AG04450 (cell line): ENCODE data around the gene DCAF7. TPM values are rescaled to one million over a fixed set of nuclear protein-coding genes. Genes with fewer than 3 reads are reported as not detected.

Source experiments
- CTCF ChIA-PET: fragments of 300-600, 350-600 bp; formaldehyde crosslinking; extraction: SDS; loops from one replicate; lab custom pipeline; 2022; ENCODE audit warnings: antibody characterized with exemption, inconsistent platforms; lab: Charles Lee
- POLR2A ChIA-PET: fragments of 350-600 bp; formaldehyde crosslinking; extraction: SDS; loops from one replicate; lab custom pipeline; 2021; ENCODE audit warnings: antibody characterized with exemption, inconsistent platforms; lab: Yijun Ruan, JAX
- DNase-seq: peaks from one replicate; pipeline ENCODE4 v3.0.0-alpha.2; 2011; ENCODE audit warnings: low read depth, low spot score
- H3K27ac ChIP-seq: one replicate; pipeline ENCODE4 v1.5.1; 2012; ENCODE audit warnings: low read depth, low read length, control low read depth
- H3K27me3 ChIP-seq: one replicate; pipeline ENCODE4 v1.6.0; 2012; ENCODE audit warnings: low read length; ENCODE audit not compliant: control insufficient read depth, insufficient read depth
- H3K4me3 ChIP-seq: 2 replicates; pipeline ENCODE4 v1.5.1; 2011; ENCODE audit warnings: mild to moderate bottlenecking, low read depth, low read length, control low read depth
- H3K9me3 ChIP-seq: 2 replicates; pipeline ENCODE4 v1.5.1; 2012; ENCODE audit warnings: low read length; ENCODE audit not compliant: control insufficient read depth, insufficient read depth
- CTCF ChIP-seq: IDR thresholded peaks from 2 replicates; pipeline ENCODE4 v1.5.1; 2011; ENCODE audit warnings: low read depth, low read length, control low read depth, inconsistent platforms
- polyA plus RNA-seq: library from polyadenylated mRNA; depleted of rRNA; stranded (reverse); fragments of >200 nt; gene quantifications from 2 replicates; pipeline ENCODE4 v1.2.3, GENCODE V29; 2011

The DCAF7 gene
- polyA plus RNA-seq, 1 experiment = 50.4 TPM

DNA sequence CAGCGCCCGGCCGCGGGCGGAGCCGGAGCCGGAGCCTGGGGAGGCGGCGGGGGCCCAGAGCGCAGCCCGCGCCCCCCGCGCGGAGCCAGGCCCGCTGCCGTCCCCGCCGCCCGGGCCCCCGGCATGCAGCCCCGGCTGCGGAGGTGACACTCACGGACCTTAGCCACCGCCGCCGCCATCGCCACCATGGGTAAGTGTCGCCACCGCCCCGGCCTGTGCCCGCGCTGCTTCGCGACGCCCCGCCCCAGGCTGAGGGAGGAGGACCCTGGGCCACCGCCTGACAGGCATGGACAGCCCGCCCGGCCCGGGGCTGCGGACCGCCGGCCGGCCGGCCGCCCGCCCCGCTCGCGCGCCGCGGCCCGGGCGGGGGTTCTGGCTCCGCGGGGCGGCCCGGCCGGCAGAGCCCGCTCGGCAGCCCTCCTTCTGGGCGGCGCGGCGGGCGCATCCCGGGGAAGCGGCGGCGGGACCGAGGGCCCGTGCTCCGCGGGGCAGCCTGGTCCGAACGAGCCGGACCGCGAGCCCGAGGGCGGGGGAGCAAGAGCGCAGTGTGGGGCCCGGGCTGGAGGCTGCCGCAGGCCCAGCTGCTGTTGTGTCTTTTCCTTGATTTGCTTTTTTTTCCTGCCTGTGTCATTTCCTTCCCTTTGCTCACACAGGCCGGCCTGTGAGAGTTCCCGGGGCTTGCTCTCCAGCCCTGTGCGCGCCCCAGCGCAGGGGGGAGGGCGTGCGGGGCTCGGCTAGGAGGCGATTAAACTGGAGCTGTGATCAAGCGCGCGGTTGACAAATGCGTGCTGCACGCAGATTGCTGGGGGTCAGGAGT, 72.5 kb downstream of the DCAF7 start:
- TF ChIP-seq CTCF = no peak
- Histone ChIP-seq H3K4me3 (peak overlapping the region; percentile 69), H3K27me3 (no peaks in the 10 kb centered on the region), H3K9me3 (no peaks in the 10 kb centered on the region), H3K27ac (peak overlapping the region; percentile 65)
- ChIA-PET CTCF (interaction anchor here (1.2 to 2.2 kb wide), 5 partner anchors 11 to 205 kb away, joined by 3 to 11 read pairs (median 3); partner anchors contain the start of gene TACO1), POLR2A (interaction anchor here (0.7 to 1.7 kb wide), 14 partner anchors 10 to 206 kb away, joined by 3 to 10 read pairs (median 4); partner anchors contain the start of genes CCDC47, DCAF7 and TACO1)
- DNase-seq = no peak

DNA sequence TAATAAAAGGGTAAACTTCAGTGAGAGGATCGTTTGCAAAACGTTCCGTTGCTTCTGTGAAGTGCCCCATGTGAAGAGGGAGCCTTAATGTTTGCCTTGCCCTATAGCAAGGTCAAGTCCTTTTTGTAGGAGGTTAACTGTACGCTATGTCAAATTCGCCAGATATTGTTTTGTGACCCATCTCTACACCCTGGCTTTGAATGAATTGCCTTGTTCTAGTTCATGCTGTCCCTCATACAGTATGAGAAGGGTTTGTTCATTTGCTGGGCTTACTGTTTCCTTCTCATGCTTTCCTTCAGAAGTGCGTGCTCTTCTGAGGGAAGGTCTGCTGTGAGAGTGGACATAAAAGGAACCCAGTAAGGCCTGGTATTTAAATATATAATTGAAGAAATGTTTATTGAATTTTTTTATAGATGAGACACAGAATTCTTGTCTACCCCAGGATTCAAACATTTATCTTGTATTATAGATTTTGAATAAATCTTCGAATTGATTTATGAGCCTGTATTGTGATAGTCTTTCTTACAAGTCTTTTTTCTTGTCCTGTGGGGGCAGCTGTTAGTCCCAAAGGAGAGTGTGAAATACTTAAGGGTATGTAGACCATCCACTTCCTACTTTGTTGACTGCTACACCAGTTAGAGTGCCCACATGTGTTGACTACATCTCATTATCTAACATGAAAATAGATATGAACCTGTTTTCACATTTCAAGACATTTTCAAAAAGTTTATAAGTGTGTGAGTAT, 73.7 kb downstream of the DCAF7 start:
- Histone ChIP-seq H3K27me3 (no peaks in the 10 kb centered on the region), H3K27ac (no peak overlapping the region), H3K4me3 (peak overlapping the region; percentile 69), H3K9me3 (no peaks in the 10 kb centered on the region)
- no peak for TF ChIP-seq CTCF
- ChIA-PET CTCF (interaction anchor here (1.2 kb wide), 1 partner anchor 12 kb away, joined by 3 read pairs; no protein-coding TSS in a partner anchor), POLR2A (interaction anchor here (1.0 kb wide), 3 partner anchors 23 to 72 kb away, joined by 3 to 5 read pairs (median 3); partner anchors contain the start of gene TACO1)
- DNase-seq = no peak

GRCh38 chr17:63624531-63624880, 74.2 kb downstream of the DCAF7 start:
- TF ChIP-seq CTCF = no peak
- CTCF ChIA-PET = interaction anchor here (1.8 kb wide), 1 partner anchor 12 kb away, joined by 8 read pairs; no protein-coding TSS in a partner anchor
- Histone ChIP-seq H3K9me3 (no peaks in the 10 kb centered on the region), H3K27ac (no peak overlapping the region), H3K4me3 (no peak overlapping the region), H3K27me3 (no peaks in the 10 kb centered on the region)
- POLR2A ChIA-PET = no interaction called here
- no peak for DNase-seq

GRCh38 chr17:63626551-63627180, 76.4 kb downstream of the DCAF7 start:
- CTCF ChIA-PET = interaction anchor here (1.0 to 1.8 kb wide), 2 partner anchors 14 kb away, joined by 6 to 8 read pairs; no protein-coding TSS in a partner anchor

More at GRCh38 chr17:63626551-63627180, 76.4 kb downstream of the DCAF7 start:
- H3K27me3 ChIP-seq = no peaks in the 10 kb centered on the region
- H3K4me3 ChIP-seq = no peak overlapping the region
- TF ChIP-seq CTCF = no peak
- DNase-seq = no peak
- H3K27ac ChIP-seq = no peak overlapping the region
- POLR2A ChIA-PET = no interaction called here
- no peaks in the 10 kb centered on the region for H3K9me3 ChIP-seq
